ENCODE measurements around the gene TBC1D9B.

TBC1D9B gene

GRCh38 chr5:179868541-179868940 lies 39.2 kb downstream of the TBC1D9B start:
- DNase-seq, result no peak

- no peak for DNase-seq
These were observed 40.2 kb downstream of the TBC1D9B start for GRCh38 chr5:179867476-179867875.

GRCh38 chr5:179867079-179867465 lies 40.6 kb downstream of the TBC1D9B start:
- no peak for DNase-seq

- DNase-seq, result no peak
These were observed 41.2 kb downstream of the TBC1D9B start for GRCh38 chr5:179866241-179867078.

- DNase-seq, result no peak
These were observed 42.0 kb downstream of the TBC1D9B start for GRCh38 chr5:179865491-179866240.

- DNase-seq, result no peak
These were observed 43.0 kb downstream of the TBC1D9B start for GRCh38 chr5:179864686-179865085.

- DNase-seq, result no peak
These were observed 44.1 kb downstream of the TBC1D9B start for GRCh38 chr5:179863449-179864085.

- no peak for DNase-seq
These were observed 44.8 kb downstream of the TBC1D9B start for GRCh38 chr5:179862891-179863290.

- no peak for DNase-seq
These were observed 45.4 kb downstream of the TBC1D9B start for GRCh38 chr5:179862296-179862695.

GRCh38 chr5:179860301-179860700 lies 47.4 kb downstream of the TBC1D9B start:
- DNase-seq, result no peak

- DNase-seq, result peak; percentile 85 to 94
These were observed 48.9 kb downstream of the TBC1D9B start, which contains the start of gene MRNIP for GRCh38 chr5:179858586-179859427. Gene MRNIP (minus strand): TSS chr5:179858817. CDS start chr5:179858796, 21 bp downstream.

- DNase-seq, result peak; percentile 38 to 44
These were observed 49.5 kb downstream of the TBC1D9B start for GRCh38 chr5:179858241-179858585.

- DNase-seq, result no peak
These were observed 53.3 kb downstream of the TBC1D9B start for GRCh38 chr5:179854356-179854755.

- no peak for DNase-seq
These were observed 54.6 kb downstream of the TBC1D9B start for GRCh38 chr5:179852993-179853547.

- no peak for DNase-seq
These were observed 66.1 kb downstream of the TBC1D9B start for GRCh38 chr5:179841621-179842020.

GRCh38 chr5:179840766-179841165 lies 66.9 kb downstream of the TBC1D9B start:
- no peak for DNase-seq

- no peak for DNase-seq
These were observed 67.4 kb downstream of the TBC1D9B start for GRCh38 chr5:179840321-179840720.

GRCh38 chr5:179839328-179840256 lies 68.1 kb downstream of the TBC1D9B start:
- no peak for DNase-seq

- no peak for DNase-seq
These were observed 70.4 kb downstream of the TBC1D9B start for GRCh38 chr5:179837076-179838011.
